HepG2 (cell line): ENCODE measurements around the gene NOVA2. TPM values are rescaled to one million over a fixed set of nuclear protein-coding genes. Genes with fewer than 3 reads are reported as not detected.

ENCODE experiments used
- ARID5B ChIP-seq: IDR thresholded peaks from 2 replicates; pipeline ENCODE4 v1.4.0; 2020; ENCODE audit warnings: mild to moderate bottlenecking, missing genetic modification reagents
- BCL6 ChIP-seq: IDR thresholded peaks from 2 replicates; pipeline ENCODE4 v1.6.1; 2016; ENCODE audit warnings: missing genetic modification reagents, missing compliant biosample characterization
- E2F2 ChIP-seq: sonication (generic); formaldehyde crosslinking; IDR thresholded peaks from 2 replicates; pipeline ENCODE4 v1.4.0; 2020; ENCODE audit warnings: missing genetic modification reagents, borderline replicate concordance
- GABPA ChIP-seq, 2 experiments: IDR thresholded peaks; 2 replicates each; pipeline ENCODE4 v1.6.1; 2011 to 2016; ENCODE audit warnings: low read depth in 2 of 2, low read length in 1 of 2, missing biosample characterization in 1 of 2, missing genetic modification characterization in 1 of 2
- GPBP1L1 ChIP-seq: sonication (generic); formaldehyde crosslinking; IDR thresholded peaks from 2 replicates; pipeline ENCODE4 v1.5.0; 2020; ENCODE audit warnings: mild to moderate bottlenecking, missing genetic modification reagents
- GRHL1 ChIP-seq: sonication (generic); formaldehyde crosslinking; conservative IDR thresholded peaks from 2 replicates; pipeline ENCODE4 v1.8.0; 2022; ENCODE audit warnings: missing genetic modification reagents
- GTF3A ChIP-seq: sonication (generic); formaldehyde crosslinking; conservative IDR thresholded peaks from 2 replicates; pipeline ENCODE4 v1.4.0; 2020; ENCODE audit warnings: mild to moderate bottlenecking, missing genetic modification reagents
- NAIF1 ChIP-seq: sonication (generic); formaldehyde crosslinking; IDR thresholded peaks from 2 replicates; pipeline ENCODE4 v1.5.0; 2020; ENCODE audit warnings: mild to moderate bottlenecking, missing genetic modification reagents, borderline replicate concordance
- PBX2 ChIP-seq: IDR thresholded peaks from 2 replicates; pipeline ENCODE4 v1.6.1; 2016; ENCODE audit warnings: control low read depth
- REXO4 ChIP-seq: sonication (generic); formaldehyde crosslinking; IDR thresholded peaks from 2 replicates; pipeline ENCODE4 v1.8.0; 2022; ENCODE audit warnings: missing genetic modification reagents, mild to moderate bottlenecking, borderline replicate concordance
- SMC3 ChIP-seq: IDR thresholded peaks from 2 replicates; pipeline ENCODE4 v1.6.1; 2011; ENCODE audit warnings: low read length, improper control_type of control experiment
- TCF7L2 ChIP-seq: IDR thresholded peaks from 2 replicates; pipeline ENCODE4 v1.6.1; 2011; ENCODE audit warnings: mild to moderate bottlenecking, low read depth, low read length, moderate library complexity
- YEATS2 ChIP-seq: sonication (generic); formaldehyde crosslinking; IDR thresholded peaks from 2 replicates; pipeline ENCODE4 v1.4.0; 2020; ENCODE audit warnings: missing genetic modification reagents, borderline replicate concordance
- ZC3H4 ChIP-seq: sonication (generic); formaldehyde crosslinking; IDR thresholded peaks from 2 replicates; pipeline ENCODE4 v1.4.0; 2020; ENCODE audit warnings: missing genetic modification reagents, borderline replicate concordance
- ZKSCAN8 ChIP-seq: IDR thresholded peaks from 2 replicates; pipeline ENCODE4 v1.6.1; 2016; ENCODE audit warnings: borderline replicate concordance, missing genetic modification reagents, missing compliant biosample characterization
- ZNF160 ChIP-seq: sonication (generic); formaldehyde crosslinking; IDR thresholded peaks from 2 replicates; pipeline ENCODE4 v1.8.0; 2022; ENCODE audit warnings: mild to moderate bottlenecking, inconsistent platforms, missing genetic modification reagents
- ZNF432 ChIP-seq: sonication (generic); formaldehyde crosslinking; IDR thresholded peaks from 2 replicates; pipeline ENCODE4 v1.5.0; 2020; ENCODE audit warnings: missing genetic modification reagents, mild to moderate bottlenecking, borderline replicate concordance
- ZNF660 ChIP-seq: sonication (generic); formaldehyde crosslinking; IDR thresholded peaks from 2 replicates; pipeline ENCODE4 v1.5.1; 2020; ENCODE audit warnings: mild to moderate bottlenecking, low read depth, missing genetic modification reagents, borderline replicate concordance
- ZNF749 ChIP-seq: sonication (generic); formaldehyde crosslinking; IDR thresholded peaks from 2 replicates; pipeline ENCODE4 v1.8.0; 2022; ENCODE audit warnings: mild to moderate bottlenecking, missing genetic modification reagents, moderate library complexity, borderline replicate concordance
- polyA plus RNA-seq, 8 experiments: library from polyadenylated mRNA; depleted of rRNA in 3 of 8; stranded (reverse) in 7 of 8; unstranded in 1 of 8; fragments of >200 nt; fragmentation: Illumina TruSeq in 4 of 8; extraction: Trizol in 4 of 8; gene quantifications; 2 replicates each; pipeline versions ENCODE4 v1.2.1 to v1.2.3, GENCODE V29; 2011 to 2016; ENCODE audit warnings: low read depth in 4 of 8, missing spikeins in 1 of 8, mixed read lengths in 1 of 8; ENCODE audit not compliant: insufficient read depth in 1 of 8
- total RNA-seq, 5 experiments: library from RNA; depleted of rRNA; stranded (reverse); fragments of >200 nt; fragmentation: Illumina TruSeq; extraction: Trizol; gene quantifications; 2 replicates each; pipeline ENCODE4 v1.2.3, GENCODE V29; 2016; ENCODE audit warnings: low read depth in 1 of 5

Gene NOVA2
- total and polyA plus RNA-seq, 2 of the 13 experiments (the other 11 are each of a cell fraction or from before 2014, with no cell fraction given): not detected

GRCh38 chr19:45994998-45995714 lies 21.5 kb upstream of the NOVA2 start, which contains the start of gene CCDC61 (continued):
- no peak; the same call in 1 of the 2 replicates for TF ChIP-seq ARID5B (CRISPR knock-in tag)
- no peak for TF ChIP-seq GRHL1 (CRISPR knock-in tag)
- TF ChIP-seq E2F2: no peak
- peak; percentile 20; the same call in 1 of the 2 replicates for TF ChIP-seq YEATS2
- peak; percentile 38; the same call in 1 of the 2 replicates for TF ChIP-seq GABPA (IDR thresholded peaks at IDR 0.05; ENCODE audit: low read depth, low read length)
- TF ChIP-seq GABPA (CRISPR knock-in tag; IDR thresholded peaks at IDR 0.05; ENCODE audit: low read depth): peak; percentile 84
- peak; percentile 98 for TF ChIP-seq PBX2 (CRISPR knock-in tag)
- TF ChIP-seq REXO4: no peak
- no peak for TF ChIP-seq ZNF432 (CRISPR knock-in tag)
- TF ChIP-seq TCF7L2: no peak
- no peak for TF ChIP-seq ZNF660 (CRISPR knock-in tag)
- TF ChIP-seq BCL6 (CRISPR knock-in tag): 0 out of 2 replicates have a peak, but pooled peaks have one; percentile 7
- TF ChIP-seq GTF3A (CRISPR knock-in tag): no peak
- TF ChIP-seq NAIF1 (CRISPR knock-in tag): no peak
- no peak for TF ChIP-seq ZKSCAN8 (CRISPR knock-in tag)
- no peak for TF ChIP-seq SMC3
- TF ChIP-seq GPBP1L1 (CRISPR knock-in tag): no peak
- TF ChIP-seq ZNF160: no peak; the same call in 1 of the 2 replicates
- no peak for TF ChIP-seq ZNF749 (CRISPR knock-in tag)
- no peak for TF ChIP-seq ZC3H4
